GM21390 (cell line): ENCODE results near the gene SOX11.
"Not testable (repeated sequence)": the region's sequence is repeated elsewhere in the genome, so short reads cannot be mapped to it uniquely, and the experiment has no call there.

Experiments used
- ATAC-seq: cut with Tn5 transposase; IDR thresholded peaks from one replicate; pipeline ENCODE4 v1.9.1; 2021; ENCODE audit not compliant: unreplicated experiment

Gene SOX11

GRCh38 chr2:5691985-5692529 is at the start of gene SOX11:
Gene SOX11 (plus strand): TSS chr2:5692384. CDS start chr2:5692722, 338 bp downstream.
- ATAC-seq = no peak

- not testable (repeated sequence) for ATAC-seq
Observed at GRCh38 chr2:5652734-5653133, 39.5 kb upstream of the SOX11 start.

- not testable (repeated sequence) for ATAC-seq
Observed at GRCh38 chr2:5653756-5654155, 38.4 kb upstream of the SOX11 start.

- ATAC-seq = no peak
Observed at GRCh38 chr2:5657231-5657630, 35.0 kb upstream of the SOX11 start.

GRCh38 chr2:5660591-5660990 is 31.6 kb upstream of the SOX11 start:
- ATAC-seq = no peak

GRCh38 chr2:5661362-5661761 is 30.8 kb upstream of the SOX11 start:
- ATAC-seq = no peak

- no peak for ATAC-seq
Observed at GRCh38 chr2:5664278-5664681, 27.9 kb upstream of the SOX11 start.

GRCh38 chr2:5665066-5665465 is 27.1 kb upstream of the SOX11 start:
- no peak for ATAC-seq

GRCh38 chr2:5666798-5667197 is 25.4 kb upstream of the SOX11 start:
- no peak for ATAC-seq

GRCh38 chr2:5667655-5668054 is 24.5 kb upstream of the SOX11 start:
- ATAC-seq = not testable (repeated sequence)

GRCh38 chr2:5668682-5669250 is 23.4 kb upstream of the SOX11 start:
- no peak for ATAC-seq

GRCh38 chr2:5672749-5673144 is 19.4 kb upstream of the SOX11 start:
- no peak for ATAC-seq

GRCh38 chr2:5673145-5674025 is 18.8 kb upstream of the SOX11 start:
- ATAC-seq = no peak

- no peak for ATAC-seq
Observed at GRCh38 chr2:5674026-5674340, 18.2 kb upstream of the SOX11 start.

GRCh38 chr2:5677133-5677532 is 15.1 kb upstream of the SOX11 start:
- no peak for ATAC-seq

- ATAC-seq = no peak
Observed at GRCh38 chr2:5683471-5683870, 8.7 kb upstream of the SOX11 start.

GRCh38 chr2:5685225-5685624 is 7.0 kb upstream of the SOX11 start:
- ATAC-seq = no peak

- no peak for ATAC-seq
Observed at GRCh38 chr2:5686068-5686467, 6.1 kb upstream of the SOX11 start.

GRCh38 chr2:5686536-5686935 is 5.6 kb upstream of the SOX11 start:
- ATAC-seq = no peak

GRCh38 chr2:5689750-5690149 is 2.4 kb upstream of the SOX11 start:
- no peak for ATAC-seq

GRCh38 chr2:5690286-5690685 is 1.9 kb upstream of the SOX11 start:
- ATAC-seq = no peak

- no peak for ATAC-seq
Observed at GRCh38 chr2:5690718-5691220, 1.4 kb upstream of the SOX11 start.
